Activated T-cell treated with anti-CD3 and anti-CD28 coated beads, Interleukin-2, amount 50 U/mL, for 72 hours (primary cell): ENCODE data around the gene TGM1. TPM values are rescaled to one million over a fixed set of nuclear protein-coding genes. Genes with fewer than 3 reads are reported as not detected.
A peak's percentile ranks its signal among the peaks of the same experiment; 100 is the strongest.
"Not testable (repeated sequence)": the region's sequence is repeated elsewhere in the genome, so short reads cannot be mapped to it uniquely, and the experiment has no call there.

Experiments used
- ATAC-seq, 2 donors: fragments of 150-1000 bp; cut with Tn5 transposase; replicated peaks in 1 of 2; 2 replicates each; pipeline ENCODE4 v1.10.0; 2021; ENCODE audit warnings: moderate library complexity in 2 of 2, mild to moderate bottlenecking in 1 of 2
- DNase-seq, 2 donors: peaks; one replicate each; pipeline ENCODE4 v3.0.0; 2021 to 2022; ENCODE audit warnings: mixed read lengths in 1 of 2
- H3K27ac Mint-ChIP-seq: one replicate; pipeline ENCODE4 v1.8.0; 2022; ENCODE audit warnings: mild to moderate bottlenecking, moderate library complexity, mixed read lengths
- H3K27me3 Mint-ChIP-seq: one replicate; pipeline ENCODE4 v1.8.0; 2022; ENCODE audit warnings: low read depth, mixed read lengths
- H3K36me3 Mint-ChIP-seq, 2 donors: one replicate each; pipeline ENCODE4 v1.8.0; 2022; ENCODE audit warnings: mixed read lengths in 2 of 2, mild to moderate bottlenecking in 1 of 2; ENCODE audit not compliant: insufficient read depth in 2 of 2
- H3K4me1 Mint-ChIP-seq: one replicate; pipeline ENCODE4 v1.8.0; 2022; ENCODE audit warnings: low read depth, mixed read lengths
- H3K4me3 Mint-ChIP-seq, 2 donors: one replicate each; pipeline ENCODE4 v1.8.0; 2022; ENCODE audit warnings: mild to moderate bottlenecking in 2 of 2, mixed read lengths in 2 of 2, moderate library complexity in 2 of 2
- H3K9me3 Mint-ChIP-seq, 2 donors: one replicate each; pipeline ENCODE4 v1.8.0; 2022; ENCODE audit warnings: mixed read lengths in 2 of 2
- total RNA-seq, 2 donors: library from RNA; stranded (reverse); gene quantifications; one replicate each; pipeline ENCODE4 v1.2.3, GENCODE V29; 2022

TGM1 gene
- total RNA-seq, 2 donors from 2014 or later, result 9.3 to 14.0 TPM

DNA sequence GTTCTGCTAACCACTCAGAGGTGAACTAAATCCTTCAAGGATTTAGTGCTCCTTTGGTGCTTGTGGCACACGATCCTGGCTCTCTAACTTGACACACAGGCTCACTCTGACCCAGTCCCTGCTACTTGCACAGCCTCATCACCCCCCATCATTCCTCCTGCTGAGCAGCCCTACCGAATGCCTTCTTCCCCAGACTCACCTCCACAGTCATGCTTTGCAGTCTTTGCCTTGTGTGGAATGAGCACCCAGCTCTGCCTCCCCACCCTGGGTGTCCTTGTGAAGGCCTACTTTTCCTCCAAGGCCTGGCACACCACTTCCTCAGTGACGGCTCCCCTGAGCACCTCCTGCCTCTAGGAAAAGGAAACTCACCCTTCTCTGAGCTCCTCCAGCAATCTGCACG is 12.6 kb downstream of the TGM1 start:
- Mint-ChIP-seq H3K36me3 (no peaks in the 10 kb centered on the region), H3K27ac (no peak overlapping the region), H3K4me1 (peaks cover 44% of the 10 kb centered on the region), H3K9me3 (no peaks in the 10 kb centered on the region), H3K4me3 (peak overlapping the region in 1 of 2 donors; percentile 7), H3K27me3 (no peaks in the 10 kb centered on the region)
- no peak for DNase-seq
- ATAC-seq, result no peak

DNA sequence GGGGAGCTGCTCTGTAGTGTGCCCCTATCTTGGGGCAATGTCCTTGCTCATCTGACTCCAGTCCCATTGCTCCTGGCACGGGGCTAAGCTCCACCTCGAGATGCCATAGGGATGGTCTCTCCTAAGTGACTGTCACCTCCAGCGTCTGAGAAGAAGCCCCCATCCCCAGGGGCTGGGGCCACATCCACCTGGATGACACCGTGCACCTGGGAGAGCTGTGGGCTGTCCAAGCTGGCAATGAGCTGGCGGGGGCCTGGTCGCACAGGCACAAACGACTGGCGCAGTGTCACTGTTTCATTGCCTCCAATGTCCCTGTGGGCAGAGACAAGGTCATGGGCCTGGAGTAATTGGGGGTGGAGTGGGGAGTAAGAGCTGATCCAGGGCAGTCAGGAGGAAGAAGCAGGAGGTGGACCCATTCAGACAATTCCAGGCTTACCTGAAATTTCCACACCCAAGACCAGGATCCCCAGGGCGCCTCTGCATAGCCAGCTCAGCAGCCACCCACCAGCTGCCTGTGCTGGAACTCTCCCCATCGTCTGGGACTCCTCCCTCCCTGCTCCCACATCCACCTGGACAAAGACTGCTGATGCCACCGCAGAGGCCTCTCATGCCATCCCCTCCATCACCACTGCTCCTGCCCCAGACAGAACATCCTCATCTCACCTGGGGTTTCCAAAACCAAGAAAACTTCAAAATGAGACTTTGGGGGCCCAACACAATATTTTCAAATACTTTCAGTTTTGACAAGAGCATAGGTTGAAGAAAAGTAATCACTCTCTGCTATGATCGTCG is 13.6 kb downstream of the TGM1 start:
- no peaks in the 10 kb centered on the region for H3K36me3 Mint-ChIP-seq
- DNase-seq, result no peak
- peaks cover 44% of the 10 kb centered on the region for H3K4me1 Mint-ChIP-seq
- H3K9me3 Mint-ChIP-seq, result no peaks in the 10 kb centered on the region
- H3K4me3 Mint-ChIP-seq, result peak overlapping the region; percentile 47 to 60
- peak overlapping the region; percentile 61 for H3K27ac Mint-ChIP-seq
- no peak for ATAC-seq
- H3K27me3 Mint-ChIP-seq, result no peaks in the 10 kb centered on the region

DNA sequence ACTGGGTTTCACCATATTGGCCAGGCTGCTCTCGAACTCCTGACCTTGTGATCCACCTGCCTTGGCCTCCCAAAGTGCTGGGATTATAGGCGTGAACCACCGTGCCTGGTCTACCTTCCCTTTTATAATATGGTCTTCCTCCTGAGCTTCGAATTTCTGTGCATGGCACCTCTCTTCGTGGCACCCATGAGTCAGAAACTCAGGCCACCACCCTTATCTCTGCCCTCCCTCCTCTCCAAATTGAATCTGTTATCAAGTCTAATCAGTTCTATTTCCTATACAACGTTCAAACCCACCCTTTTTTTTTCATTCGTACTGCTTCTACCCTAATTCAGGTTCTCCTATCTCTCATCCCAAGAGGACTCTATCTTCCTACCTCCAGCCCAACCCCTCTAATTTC is 15.6 kb downstream of the TGM1 start:
- no peaks in the 10 kb centered on the region for H3K36me3 Mint-ChIP-seq
- peak overlapping the region; percentile 58 for H3K27ac Mint-ChIP-seq
- peak overlapping the region; percentile 68 to 69 for H3K4me3 Mint-ChIP-seq
- DNase-seq (peak; percentile 10 to 16), ATAC-seq (no peak)
- no peaks in the 10 kb centered on the region for H3K9me3 Mint-ChIP-seq
- H3K4me1 Mint-ChIP-seq, result peaks cover 60% of the 10 kb centered on the region
- no peaks in the 10 kb centered on the region for H3K27me3 Mint-ChIP-seq

DNA sequence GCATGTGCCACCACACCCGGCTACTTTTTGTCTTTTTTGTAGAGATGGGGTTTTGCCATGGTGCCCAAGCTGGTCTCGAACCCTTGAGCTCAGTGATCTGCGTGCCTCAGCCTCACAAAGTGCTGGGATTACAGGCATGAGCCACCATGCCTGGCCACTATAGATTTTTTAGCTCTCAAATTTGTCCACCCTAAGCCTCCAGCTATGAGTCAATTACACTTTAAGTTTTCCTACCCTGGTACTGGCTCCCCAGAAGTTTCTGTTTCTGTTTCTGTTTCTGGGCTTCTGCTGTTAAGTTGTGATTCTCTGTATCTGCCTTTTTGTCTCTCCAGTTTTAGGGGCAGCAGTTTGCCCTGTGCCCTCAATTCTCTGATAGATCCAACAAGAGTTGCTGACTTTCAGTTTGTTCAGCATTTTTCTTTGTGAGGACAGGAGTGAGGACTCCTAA is 16.2 kb downstream of the TGM1 start:
- peak; percentile 12 to 28 for ATAC-seq
- H3K27ac Mint-ChIP-seq, result peak overlapping the region; percentile 58
- H3K9me3 Mint-ChIP-seq, result no peaks in the 10 kb centered on the region
- H3K4me3 Mint-ChIP-seq, result peak overlapping the region; percentile 68 to 82
- peak; percentile 26 to 44 for DNase-seq
- no peaks in the 10 kb centered on the region for H3K36me3 Mint-ChIP-seq
- H3K4me1 Mint-ChIP-seq, result peaks cover 60% of the 10 kb centered on the region
- H3K27me3 Mint-ChIP-seq, result no peaks in the 10 kb centered on the region

DNA sequence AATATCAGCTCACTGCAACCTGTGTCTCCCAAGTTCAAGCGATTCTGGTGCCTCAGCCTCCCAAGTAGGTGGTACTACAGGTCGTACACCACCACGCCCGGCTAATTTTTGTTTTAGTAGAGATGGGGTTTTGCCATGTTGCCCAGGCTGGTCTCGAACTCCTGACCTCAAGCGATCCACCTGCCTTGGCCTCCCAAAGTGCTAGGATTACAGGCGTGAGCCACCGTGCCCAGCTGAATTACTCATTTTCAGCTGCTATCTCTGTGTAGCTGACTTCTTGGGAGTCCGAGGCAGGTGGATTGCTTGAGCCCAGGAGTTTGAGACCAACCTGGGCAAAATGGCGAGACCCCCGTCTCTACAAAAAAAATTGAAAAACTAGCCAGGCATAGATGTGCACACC is 17.6 kb downstream of the TGM1 start:
- H3K4me3 Mint-ChIP-seq, result peak overlapping the region in 1 of 2 donors; percentile 51
- not testable (repeated sequence) for H3K36me3 Mint-ChIP-seq, H3K27me3 Mint-ChIP-seq, H3K9me3 Mint-ChIP-seq, H3K27ac Mint-ChIP-seq, DNase-seq, ATAC-seq
- H3K4me1 Mint-ChIP-seq, result peaks cover 56% of the 10 kb centered on the region

DNA sequence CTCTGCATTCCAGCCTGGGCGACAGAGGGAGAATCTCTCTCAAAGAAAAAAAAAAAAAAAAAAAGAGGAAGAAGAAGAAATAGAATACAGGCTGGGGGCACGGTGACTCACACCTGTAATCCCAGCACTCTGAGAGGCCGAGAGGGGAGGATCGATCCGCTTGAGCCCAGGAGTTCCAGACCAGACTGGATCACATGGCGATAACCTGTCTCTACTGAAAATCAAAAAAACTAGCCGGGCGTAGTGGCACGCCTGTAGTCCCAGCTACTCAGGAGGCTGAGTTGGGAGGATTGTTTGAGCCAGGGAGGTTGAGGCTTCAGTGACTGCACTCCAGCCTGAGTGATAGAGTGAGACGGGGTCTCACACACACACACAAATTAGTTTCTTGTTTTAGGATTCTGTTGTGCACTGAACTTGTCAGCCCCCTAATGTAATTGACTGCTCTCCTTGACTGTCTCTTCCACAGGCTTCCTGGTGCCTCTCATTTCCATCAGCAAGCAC is 19.6 kb downstream of the TGM1 start:
- H3K4me1 Mint-ChIP-seq, result peaks cover 56% of the 10 kb centered on the region
- H3K9me3 Mint-ChIP-seq, result no peaks in the 10 kb centered on the region
- H3K36me3 Mint-ChIP-seq, result peaks cover 3 to 5% of the 10 kb centered on the region in 2 donors
- peak overlapping the region; percentile 96 for H3K27ac Mint-ChIP-seq
- no peak for DNase-seq
- ATAC-seq, result no peak
- peak overlapping the region; percentile 93 to 95 for H3K4me3 Mint-ChIP-seq
- no peaks in the 10 kb centered on the region for H3K27me3 Mint-ChIP-seq

DNA sequence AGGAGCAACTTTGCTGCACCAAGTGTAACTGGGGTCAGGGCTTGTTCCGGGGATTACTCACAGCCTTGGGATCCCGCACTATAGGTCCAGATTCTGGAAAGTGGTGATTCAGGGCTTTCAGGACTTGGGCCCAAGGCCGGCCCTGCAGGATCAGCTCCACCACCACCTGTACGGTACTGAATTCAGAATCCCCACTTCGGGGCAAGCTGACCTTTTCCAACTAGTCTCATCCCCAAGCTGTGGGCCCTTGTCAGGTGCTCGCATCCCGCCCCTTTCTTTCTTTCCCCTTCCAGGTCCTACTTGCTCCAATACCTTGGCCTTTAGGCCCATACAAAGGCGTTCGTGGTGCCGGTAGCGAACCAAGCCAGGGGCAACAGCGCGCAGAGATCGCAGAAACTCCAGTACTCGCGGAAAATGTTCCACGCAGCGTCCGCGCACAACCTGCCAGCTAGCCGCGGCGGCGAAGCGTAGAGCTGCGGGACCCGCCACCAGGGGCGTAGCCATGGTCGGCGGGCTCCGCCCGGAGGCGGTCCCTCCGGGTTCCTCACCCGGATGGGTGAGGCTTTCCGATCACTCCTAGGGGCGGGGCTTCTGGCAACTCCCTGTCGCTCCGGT is 21.0 kb downstream of the TGM1 start:
- H3K27me3 Mint-ChIP-seq, result no peaks in the 10 kb centered on the region
- ATAC-seq, result peak; percentile 82 to 85
- peak overlapping the region; percentile 96 for H3K27ac Mint-ChIP-seq
- H3K36me3 Mint-ChIP-seq, result peaks cover 11 to 16% of the 10 kb centered on the region in 2 donors
- DNase-seq, result peak; percentile 95 to 97
- peaks cover 56% of the 10 kb centered on the region for H3K4me1 Mint-ChIP-seq
- H3K9me3 Mint-ChIP-seq, result no peaks in the 10 kb centered on the region
- peak overlapping the region; percentile 93 to 95 for H3K4me3 Mint-ChIP-seq

DNA sequence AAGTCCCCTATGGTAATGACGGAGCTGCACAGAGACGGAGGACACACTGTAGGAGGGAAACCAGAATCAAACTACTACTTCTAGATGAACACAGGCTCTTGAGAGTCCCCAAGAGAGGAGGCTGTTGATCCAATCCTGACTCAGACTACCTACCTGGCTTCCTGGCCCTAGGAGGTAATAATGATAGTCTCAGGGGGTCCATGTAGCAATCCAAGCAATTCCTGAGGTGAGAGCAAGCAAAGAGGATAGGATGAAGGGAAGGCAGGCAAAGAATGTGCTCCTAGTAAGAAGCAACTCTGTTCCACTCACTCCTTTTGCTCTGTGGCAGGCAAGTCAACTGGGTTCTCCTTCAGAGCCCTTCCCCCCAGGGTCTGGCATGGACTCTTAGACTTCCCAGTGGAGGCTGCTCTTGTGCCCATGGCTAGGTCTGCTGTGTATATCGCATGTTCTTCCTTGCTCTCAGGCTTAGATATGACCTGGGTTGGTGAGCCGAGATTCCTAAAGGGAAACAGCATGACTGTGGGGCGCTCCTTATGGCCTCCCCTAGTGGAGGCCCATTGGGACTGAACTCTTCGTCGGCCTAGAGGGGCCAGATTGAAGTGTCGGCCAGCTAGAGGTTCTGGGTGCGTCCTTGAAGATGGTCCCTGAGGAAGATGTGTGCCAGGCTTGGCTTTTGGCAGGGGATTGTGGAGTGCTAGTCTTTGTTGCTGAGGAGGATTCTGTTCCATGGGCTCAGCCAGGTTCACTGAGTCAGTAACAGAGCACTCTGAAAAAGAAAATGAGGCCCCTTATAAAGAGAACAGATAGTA is 22.7 kb downstream of the TGM1 start:
- ATAC-seq, result no peak
- no peaks in the 10 kb centered on the region for H3K27me3 Mint-ChIP-seq
- no peak for DNase-seq
- peaks cover 15 to 16% of the 10 kb centered on the region in 2 donors for H3K36me3 Mint-ChIP-seq
- H3K4me3 Mint-ChIP-seq, result peak overlapping the region; percentile 93 to 95
- no peaks in the 10 kb centered on the region for H3K9me3 Mint-ChIP-seq
- peak overlapping the region; percentile 71 for H3K27ac Mint-ChIP-seq
- peaks cover 68% of the 10 kb centered on the region for H3K4me1 Mint-ChIP-seq

DNA sequence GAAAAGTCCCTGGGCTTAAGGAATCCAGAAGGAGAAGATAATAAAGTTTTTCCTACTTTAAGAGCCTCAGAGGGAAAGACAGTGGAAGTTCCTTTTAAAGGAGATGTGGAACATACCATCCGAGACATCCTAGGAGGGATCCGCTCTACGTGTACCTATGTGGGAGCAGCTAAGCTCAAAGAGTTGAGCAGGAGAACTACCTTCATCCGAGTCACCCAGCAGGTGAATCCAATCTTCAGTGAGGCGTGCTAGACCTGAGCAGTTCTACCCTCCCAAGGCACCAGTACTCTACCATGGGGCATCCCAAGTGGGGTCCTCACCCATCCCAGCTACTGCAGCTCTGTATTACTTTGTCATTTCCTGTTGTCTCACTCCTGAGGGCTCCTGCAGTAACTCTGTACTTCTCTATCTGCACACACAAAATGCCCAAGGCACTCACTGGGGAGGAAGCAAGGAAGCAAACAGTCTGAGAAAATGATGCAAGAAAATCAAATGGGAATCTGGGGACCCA is 24.4 kb downstream of the TGM1 start:
- DNase-seq (no peak), ATAC-seq (no peak)
- peaks cover 79% of the 10 kb centered on the region for H3K4me1 Mint-ChIP-seq
- H3K36me3 Mint-ChIP-seq, result peaks cover 15 to 16% of the 10 kb centered on the region in 2 donors
- H3K27ac Mint-ChIP-seq, result peak overlapping the region; percentile 36
- H3K9me3 Mint-ChIP-seq, result no peaks in the 10 kb centered on the region
- no peaks in the 10 kb centered on the region for H3K27me3 Mint-ChIP-seq
- no peak overlapping the region for H3K4me3 Mint-ChIP-seq

DNA sequence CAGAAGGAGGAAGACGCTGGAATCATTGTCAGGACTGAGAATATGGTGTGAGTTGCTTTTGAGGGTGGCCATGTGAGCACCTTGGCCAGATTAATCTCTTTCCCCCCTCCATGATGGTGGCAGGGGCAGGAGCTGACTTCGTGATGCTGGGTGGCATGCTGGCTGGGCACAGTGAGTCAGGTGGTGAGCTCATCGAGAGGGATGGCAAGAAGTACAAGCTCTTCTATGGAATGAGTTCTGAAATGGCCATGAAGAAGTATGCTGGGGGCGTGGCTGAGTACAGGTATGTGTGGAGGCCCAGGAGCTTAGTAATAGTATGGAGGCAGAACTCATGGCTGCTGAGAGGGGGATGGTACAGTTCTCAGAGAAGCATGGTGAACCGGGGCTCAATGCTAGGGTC is 24.9 kb downstream of the TGM1 start:
- H3K36me3 Mint-ChIP-seq, result peaks cover 15 to 16% of the 10 kb centered on the region in 2 donors
- H3K4me1 Mint-ChIP-seq, result peaks cover 79% of the 10 kb centered on the region
- no peaks in the 10 kb centered on the region for H3K9me3 Mint-ChIP-seq
- no peak overlapping the region for H3K4me3 Mint-ChIP-seq
- no peak for DNase-seq
- peak overlapping the region; percentile 16 for H3K27ac Mint-ChIP-seq
- H3K27me3 Mint-ChIP-seq, result no peaks in the 10 kb centered on the region
- ATAC-seq, result no peak

DNA sequence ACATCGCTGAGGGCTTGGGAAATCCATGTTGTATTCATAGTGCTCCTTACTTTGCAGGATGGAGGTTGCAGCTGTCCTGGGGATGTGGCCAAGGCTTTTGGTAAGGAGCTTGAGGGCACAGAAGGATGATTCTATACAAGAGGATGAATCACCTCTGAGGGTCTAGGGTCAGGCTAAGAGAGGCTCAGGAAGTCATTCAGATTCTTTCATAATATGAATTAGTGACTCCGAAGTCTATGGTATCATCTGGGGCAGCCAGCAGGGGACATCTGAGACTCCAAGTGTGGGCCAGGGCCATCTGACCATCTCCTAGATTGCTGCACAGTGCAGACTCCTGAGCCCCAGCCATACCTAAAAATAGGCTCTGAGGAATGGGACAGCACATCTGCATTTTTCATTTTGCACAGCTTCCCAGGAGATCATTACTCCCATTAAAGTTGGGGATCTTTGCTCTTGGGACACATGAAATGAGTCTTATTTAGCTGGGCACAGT is 25.5 kb downstream of the TGM1 start:
- Mint-ChIP-seq H3K27ac (peak overlapping the region; percentile 16), H3K4me3 (no peak overlapping the region), H3K9me3 (no peaks in the 10 kb centered on the region), H3K27me3 (no peaks in the 10 kb centered on the region), H3K36me3 (peaks cover 15 to 16% of the 10 kb centered on the region in 2 donors), H3K4me1 (peaks cover 75% of the 10 kb centered on the region)
- ATAC-seq (no peak), DNase-seq (no peak)

DNA sequence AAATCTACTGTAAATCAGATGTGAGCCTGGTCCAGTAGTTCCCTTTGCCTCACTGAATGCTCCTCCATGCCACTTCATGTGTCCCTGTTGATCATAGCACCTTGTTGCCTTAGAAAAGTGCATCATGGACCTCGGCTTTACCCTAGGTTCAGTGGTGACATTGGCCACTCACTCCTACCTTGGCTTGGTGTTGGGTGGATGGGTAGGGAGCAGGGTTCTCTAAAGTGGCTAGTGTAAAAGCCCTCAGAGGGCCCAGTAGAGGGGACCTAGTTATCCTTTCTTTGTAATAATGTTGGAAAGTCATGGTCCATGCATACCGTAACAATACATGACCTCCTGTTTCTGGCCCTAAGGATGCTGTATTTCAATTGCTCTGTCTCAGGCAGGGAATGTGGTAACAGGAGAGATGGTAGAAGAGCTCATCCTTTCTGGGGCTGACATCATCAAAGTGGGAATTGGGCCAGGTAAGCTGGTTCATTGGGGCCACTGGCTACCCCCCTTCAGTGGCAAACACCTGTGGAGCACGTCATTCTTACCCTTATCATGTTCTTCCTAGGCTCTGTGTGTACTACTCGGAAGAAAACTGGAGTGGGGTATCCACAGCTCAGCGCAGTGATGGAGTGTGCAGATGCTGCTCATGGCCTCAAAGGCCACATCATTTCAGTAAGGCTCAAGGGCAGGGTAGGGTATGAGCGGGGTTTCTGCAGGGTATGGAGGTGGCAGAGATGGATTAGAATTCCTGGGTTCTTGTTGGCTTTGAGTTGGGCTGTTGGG is 26.1 kb downstream of the TGM1 start:
- no peak overlapping the region for H3K27ac Mint-ChIP-seq
- peaks cover 15 to 17% of the 10 kb centered on the region in 2 donors for H3K36me3 Mint-ChIP-seq
- no peaks in the 10 kb centered on the region for H3K9me3 Mint-ChIP-seq
- H3K27me3 Mint-ChIP-seq, result no peaks in the 10 kb centered on the region
- peaks cover 75% of the 10 kb centered on the region for H3K4me1 Mint-ChIP-seq
- DNase-seq (no peak), ATAC-seq (no peak)
- H3K4me3 Mint-ChIP-seq, result no peak overlapping the region
